GM12801 (cell line): Measurements from ENCODE around the gene DNAH7.

Experiments used
- CTCF ChIP-seq: IDR thresholded peaks from one replicate; pipeline ENCODE4 v1.5.1; 2011; ENCODE audit warnings: control low read depth; ENCODE audit not compliant: insufficient read length; ENCODE audit errors: extremely low read depth

The DNAH7 gene

GRCh38 chr2:195805283-195805976 is 263.2 kb downstream of the DNAH7 start:
- TF ChIP-seq CTCF = no peak

- TF ChIP-seq CTCF = no peak
Measured at GRCh38 chr2:195795879-195796278, 272.8 kb downstream of the DNAH7 start.

- TF ChIP-seq CTCF = no peak
Measured at GRCh38 chr2:195793881-195794280, 274.8 kb downstream of the DNAH7 start.

GRCh38 chr2:195782156-195782555 is 286.5 kb downstream of the DNAH7 start:
- TF ChIP-seq CTCF = no peak

GRCh38 chr2:195779491-195779890 is 289.1 kb downstream of the DNAH7 start:
- no peak for TF ChIP-seq CTCF

- TF ChIP-seq CTCF = no peak
Measured at GRCh38 chr2:195769975-195770374, 298.7 kb downstream of the DNAH7 start.

- TF ChIP-seq CTCF = no peak
Measured at GRCh38 chr2:195768431-195768830, 300.2 kb downstream of the DNAH7 start.
